ENCODE data around the gene FITM1.

DNA sequence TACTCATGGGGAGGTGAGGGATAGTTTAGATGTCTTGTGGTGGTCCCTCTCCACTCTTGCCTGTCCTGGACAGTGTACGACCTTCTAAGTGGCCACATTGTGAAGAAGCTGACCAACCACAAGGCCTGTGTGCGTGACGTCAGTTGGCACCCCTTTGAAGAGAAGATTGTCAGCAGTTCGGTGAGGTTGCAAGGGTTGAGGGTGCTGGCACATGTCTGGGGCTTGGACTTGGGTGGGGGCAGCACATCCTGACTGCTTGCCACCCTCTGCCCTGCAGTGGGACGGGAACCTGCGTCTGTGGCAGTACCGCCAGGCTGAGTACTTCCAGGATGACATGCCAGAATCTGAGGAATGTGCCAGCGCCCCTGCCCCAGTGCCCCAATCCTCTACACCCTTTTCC lies 7.6 kb upstream of the FITM1 start:
- TF ChIP-seq, protein P1, sequence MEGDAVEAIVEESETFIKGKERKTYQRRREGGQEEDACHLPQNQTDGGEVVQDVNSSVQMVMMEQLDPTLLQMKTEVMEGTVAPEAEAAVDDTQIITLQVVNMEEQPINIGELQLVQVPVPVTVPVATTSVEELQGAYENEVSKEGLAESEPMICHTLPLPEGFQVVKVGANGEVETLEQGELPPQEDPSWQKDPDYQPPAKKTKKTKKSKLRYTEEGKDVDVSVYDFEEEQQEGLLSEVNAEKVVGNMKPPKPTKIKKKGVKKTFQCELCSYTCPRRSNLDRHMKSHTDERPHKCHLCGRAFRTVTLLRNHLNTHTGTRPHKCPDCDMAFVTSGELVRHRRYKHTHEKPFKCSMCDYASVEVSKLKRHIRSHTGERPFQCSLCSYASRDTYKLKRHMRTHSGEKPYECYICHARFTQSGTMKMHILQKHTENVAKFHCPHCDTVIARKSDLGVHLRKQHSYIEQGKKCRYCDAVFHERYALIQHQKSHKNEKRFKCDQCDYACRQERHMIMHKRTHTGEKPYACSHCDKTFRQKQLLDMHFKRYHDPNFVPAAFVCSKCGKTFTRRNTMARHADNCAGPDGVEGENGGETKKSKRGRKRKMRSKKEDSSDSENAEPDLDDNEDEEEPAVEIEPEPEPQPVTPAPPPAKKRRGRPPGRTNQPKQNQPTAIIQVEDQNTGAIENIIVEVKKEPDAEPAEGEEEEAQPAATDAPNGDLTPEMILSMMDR (IDR thresholded peaks at IDR 0.05), result no peak
- TF ChIP-seq ZFX (IDR thresholded peaks at IDR 0.05; ENCODE audit: borderline replicate concordance), result no peak

Measured in 22Rv1 (cell line).